ENCODE measurements around the gene RINT1. TPM values are rescaled to one million over a fixed set of nuclear protein-coding genes. Genes with fewer than 3 reads are reported as not detected.

Gene RINT1
- total RNA-seq, 1 experiment from 2014 or later, result 18.1 TPM

Other genes with a start within 250 kb of the RINT1 start
- gene SRPK2, start 143.3 kb upstream of the RINT1 start, total RNA-seq (2021; ENCODE audit: unreplicated experiment), result 58.2 TPM
- 30.7 TPM for gene PUS7, start 9.9 kb upstream of the RINT1 start, total RNA-seq (2021; ENCODE audit: unreplicated experiment)
- not detected for gene EFCAB10, start 49.3 kb downstream of the RINT1 start, total RNA-seq (2021; ENCODE audit: unreplicated experiment)